Measurements from ENCODE around the gene IRF4.

- TF ChIP-seq, protein P1, sequence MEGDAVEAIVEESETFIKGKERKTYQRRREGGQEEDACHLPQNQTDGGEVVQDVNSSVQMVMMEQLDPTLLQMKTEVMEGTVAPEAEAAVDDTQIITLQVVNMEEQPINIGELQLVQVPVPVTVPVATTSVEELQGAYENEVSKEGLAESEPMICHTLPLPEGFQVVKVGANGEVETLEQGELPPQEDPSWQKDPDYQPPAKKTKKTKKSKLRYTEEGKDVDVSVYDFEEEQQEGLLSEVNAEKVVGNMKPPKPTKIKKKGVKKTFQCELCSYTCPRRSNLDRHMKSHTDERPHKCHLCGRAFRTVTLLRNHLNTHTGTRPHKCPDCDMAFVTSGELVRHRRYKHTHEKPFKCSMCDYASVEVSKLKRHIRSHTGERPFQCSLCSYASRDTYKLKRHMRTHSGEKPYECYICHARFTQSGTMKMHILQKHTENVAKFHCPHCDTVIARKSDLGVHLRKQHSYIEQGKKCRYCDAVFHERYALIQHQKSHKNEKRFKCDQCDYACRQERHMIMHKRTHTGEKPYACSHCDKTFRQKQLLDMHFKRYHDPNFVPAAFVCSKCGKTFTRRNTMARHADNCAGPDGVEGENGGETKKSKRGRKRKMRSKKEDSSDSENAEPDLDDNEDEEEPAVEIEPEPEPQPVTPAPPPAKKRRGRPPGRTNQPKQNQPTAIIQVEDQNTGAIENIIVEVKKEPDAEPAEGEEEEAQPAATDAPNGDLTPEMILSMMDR (IDR thresholded peaks at IDR 0.05), result no peak
- TF ChIP-seq POLR2A (IDR thresholded peaks at IDR 0.05), result no peak
Observed at GRCh38 chr6:402901-403658, 11.5 kb downstream of the IRF4 start.
